Measurements from ENCODE around the gene ABCG1.

The ABCG1 gene

DNA sequence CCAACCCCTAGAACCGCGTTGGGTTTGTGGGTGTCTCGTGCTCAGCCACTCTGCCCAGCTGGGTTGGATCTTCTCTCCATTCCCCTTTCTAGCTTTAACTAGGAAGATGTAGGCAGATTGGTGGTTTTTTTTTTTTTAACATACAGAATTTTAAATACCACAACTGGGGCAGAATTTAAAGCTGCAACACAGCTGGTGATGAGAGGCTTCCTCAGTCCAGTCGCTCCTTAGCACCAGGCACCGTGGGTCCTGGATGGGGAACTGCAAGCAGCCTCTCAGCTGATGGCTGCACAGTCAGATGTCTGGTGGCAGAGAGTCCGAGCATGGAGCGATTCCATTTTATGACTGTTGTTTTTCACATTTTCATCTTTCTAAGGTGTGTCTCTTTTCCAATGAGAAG is 77.6 kb downstream of the ABCG1 start:
- TF ChIP-seq, protein P1, sequence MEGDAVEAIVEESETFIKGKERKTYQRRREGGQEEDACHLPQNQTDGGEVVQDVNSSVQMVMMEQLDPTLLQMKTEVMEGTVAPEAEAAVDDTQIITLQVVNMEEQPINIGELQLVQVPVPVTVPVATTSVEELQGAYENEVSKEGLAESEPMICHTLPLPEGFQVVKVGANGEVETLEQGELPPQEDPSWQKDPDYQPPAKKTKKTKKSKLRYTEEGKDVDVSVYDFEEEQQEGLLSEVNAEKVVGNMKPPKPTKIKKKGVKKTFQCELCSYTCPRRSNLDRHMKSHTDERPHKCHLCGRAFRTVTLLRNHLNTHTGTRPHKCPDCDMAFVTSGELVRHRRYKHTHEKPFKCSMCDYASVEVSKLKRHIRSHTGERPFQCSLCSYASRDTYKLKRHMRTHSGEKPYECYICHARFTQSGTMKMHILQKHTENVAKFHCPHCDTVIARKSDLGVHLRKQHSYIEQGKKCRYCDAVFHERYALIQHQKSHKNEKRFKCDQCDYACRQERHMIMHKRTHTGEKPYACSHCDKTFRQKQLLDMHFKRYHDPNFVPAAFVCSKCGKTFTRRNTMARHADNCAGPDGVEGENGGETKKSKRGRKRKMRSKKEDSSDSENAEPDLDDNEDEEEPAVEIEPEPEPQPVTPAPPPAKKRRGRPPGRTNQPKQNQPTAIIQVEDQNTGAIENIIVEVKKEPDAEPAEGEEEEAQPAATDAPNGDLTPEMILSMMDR (IDR thresholded peaks at IDR 0.05; ENCODE audit: borderline replicate concordance, control extremely low read depth, extremely low read depth, insufficient read depth, missing control alignments), result no peak
- in situ Hi-C loops (cut with MboI; ENCODE audit: low sequenced_read_pairs, unreplicated experiment), result no loop called here
- no peak for DNase-seq (ENCODE audit: low spot score)

DNA sequence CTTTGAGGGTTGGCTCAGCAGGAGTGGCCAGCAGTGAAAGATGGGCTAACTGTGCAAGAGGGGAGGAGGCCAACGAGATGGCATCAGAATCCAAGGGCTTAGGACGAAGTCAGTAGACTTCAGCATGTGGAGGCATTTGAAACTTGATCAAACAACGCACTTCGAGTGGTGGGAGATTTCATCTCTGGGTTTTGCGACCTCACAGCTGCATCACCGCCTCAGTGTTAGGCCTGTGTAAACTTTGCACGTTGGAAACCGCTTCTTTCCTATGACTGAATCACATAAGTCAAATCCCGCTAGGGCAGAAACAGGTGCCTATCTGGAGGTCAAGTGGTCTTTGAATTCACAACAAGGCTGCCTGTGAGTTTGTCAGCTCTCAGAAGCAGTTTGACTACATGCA is 78.4 kb downstream of the ABCG1 start:
- TF ChIP-seq, protein P1 (IDR thresholded peaks at IDR 0.05; ENCODE audit: borderline replicate concordance, control extremely low read depth, extremely low read depth, insufficient read depth, missing control alignments), result no peak
- in situ Hi-C loops (cut with MboI; ENCODE audit: low sequenced_read_pairs, unreplicated experiment), result no loop called here
- no peak for DNase-seq (ENCODE audit: low spot score)

DNA sequence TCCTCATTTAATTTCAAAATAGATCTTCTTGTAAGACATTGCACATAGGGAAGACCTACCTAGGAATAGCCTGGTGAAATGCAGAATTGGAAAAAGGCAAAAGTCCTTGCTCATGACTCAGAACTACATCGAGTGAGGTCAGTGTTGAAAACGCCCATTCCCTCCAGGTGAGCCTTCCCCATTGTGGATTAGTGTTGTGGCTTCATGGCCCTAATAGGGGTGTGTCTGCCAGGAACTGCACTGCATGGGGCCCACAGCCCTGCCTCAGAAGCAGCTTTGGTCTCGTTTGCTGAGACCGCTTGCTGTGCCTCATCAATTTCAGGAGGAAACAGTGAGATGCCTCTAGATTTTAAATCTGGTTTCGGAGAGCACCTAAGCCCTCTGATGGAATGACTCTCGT is 79.3 kb downstream of the ABCG1 start:
- DNase-seq (ENCODE audit: low spot score), result no peak
- in situ Hi-C loops (cut with MboI; ENCODE audit: low sequenced_read_pairs, unreplicated experiment), result no loop called here
- TF ChIP-seq, protein P1 (IDR thresholded peaks at IDR 0.05; ENCODE audit: borderline replicate concordance, control extremely low read depth, extremely low read depth, insufficient read depth, missing control alignments), result no peak

DNA sequence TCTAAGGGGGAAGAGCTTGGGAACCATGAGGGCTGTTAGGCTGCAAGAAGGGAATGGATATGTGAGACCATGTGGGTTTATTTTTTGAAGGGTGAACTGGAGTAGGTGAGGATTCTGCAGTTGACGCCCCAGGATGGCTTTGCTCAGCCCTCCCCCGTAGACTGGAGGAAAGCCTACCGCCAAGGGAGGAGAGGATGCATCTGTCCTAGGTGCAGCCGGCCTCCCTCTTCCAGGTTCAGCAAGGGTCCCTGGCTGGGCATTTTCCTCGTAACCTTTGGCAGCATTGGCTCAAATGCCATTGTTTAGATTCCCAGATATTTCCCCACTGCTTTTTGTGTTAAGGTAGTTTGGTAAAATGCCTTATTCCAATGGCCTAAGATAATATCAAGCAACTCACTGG is 79.7 kb downstream of the ABCG1 start:
- TF ChIP-seq, protein P1 (IDR thresholded peaks at IDR 0.05; ENCODE audit: borderline replicate concordance, control extremely low read depth, extremely low read depth, insufficient read depth, missing control alignments), result no peak
- DNase-seq (ENCODE audit: low spot score), result no peak
- in situ Hi-C loops (cut with MboI; ENCODE audit: low sequenced_read_pairs, unreplicated experiment), result no loop called here

DNA sequence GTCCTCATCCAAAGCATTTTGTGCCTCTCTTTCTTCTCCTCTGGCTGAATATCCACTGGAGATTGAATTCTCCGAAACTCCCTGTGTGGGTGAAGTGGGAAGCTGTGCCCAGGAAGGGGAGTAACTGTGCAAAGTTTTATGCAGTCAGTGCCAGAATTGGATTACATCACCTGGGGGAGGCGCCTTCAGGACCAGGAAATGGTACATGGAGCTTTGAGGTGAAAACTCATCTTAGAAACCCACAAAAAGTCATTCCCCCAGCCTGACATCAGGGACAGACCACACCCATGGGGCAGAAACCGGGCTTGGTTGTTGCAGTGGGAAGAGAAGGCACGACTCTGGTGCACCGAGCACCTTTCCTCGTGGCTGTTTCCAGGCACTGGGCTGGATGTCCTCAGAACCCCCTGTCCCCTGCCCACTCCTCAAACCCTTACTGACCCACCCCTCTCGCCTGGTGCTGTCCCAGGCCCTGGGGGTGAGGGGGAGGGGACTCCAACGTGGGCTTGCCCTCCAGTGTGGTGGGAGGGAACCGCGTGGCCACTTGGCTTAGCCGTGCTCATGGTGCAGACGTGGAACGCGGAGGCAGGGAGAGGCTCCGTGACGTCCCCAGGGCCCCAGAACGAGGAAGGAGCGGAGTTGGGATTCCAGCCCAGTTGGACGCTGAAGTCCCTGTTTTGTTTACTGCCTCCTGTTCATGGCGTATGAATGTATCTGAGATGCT is 80.5 kb downstream of the ABCG1 start:
- in situ Hi-C loops (cut with MboI; ENCODE audit: low sequenced_read_pairs, unreplicated experiment), result no loop called here
- TF ChIP-seq, protein P1 (IDR thresholded peaks at IDR 0.05; ENCODE audit: borderline replicate concordance, control extremely low read depth, extremely low read depth, insufficient read depth, missing control alignments), result no peak
- DNase-seq (ENCODE audit: low spot score), result no peak

DNA sequence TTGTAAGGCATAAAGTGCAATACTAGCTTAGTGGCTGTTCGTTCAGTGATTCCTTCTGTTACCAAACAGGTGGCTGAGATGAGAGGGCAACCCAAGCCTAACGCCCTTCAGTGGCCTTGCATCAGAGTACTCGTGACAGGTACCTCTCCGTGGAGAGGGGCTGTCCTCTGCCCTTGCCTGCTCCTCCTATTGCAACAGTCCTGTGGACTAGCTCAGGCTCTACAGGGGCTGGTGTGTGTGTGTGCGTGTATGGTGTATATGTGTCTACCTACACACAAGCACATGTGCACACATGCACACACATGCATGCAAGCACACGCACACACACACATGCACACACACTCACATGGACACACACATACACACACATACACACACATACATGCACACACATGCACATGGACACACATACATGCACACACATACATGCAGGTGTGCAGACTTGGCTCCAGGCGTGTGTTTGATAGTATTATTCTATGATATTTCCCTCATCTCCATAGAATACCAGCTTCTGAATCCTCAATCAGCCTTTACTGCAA is 81.2 kb downstream of the ABCG1 start:
- no peak for DNase-seq (ENCODE audit: low spot score)
- TF ChIP-seq, protein P1 (IDR thresholded peaks at IDR 0.05; ENCODE audit: borderline replicate concordance, control extremely low read depth, extremely low read depth, insufficient read depth, missing control alignments), result no peak
- in situ Hi-C loops (cut with MboI; ENCODE audit: low sequenced_read_pairs, unreplicated experiment), result no loop called here

Data from GM13976 (cell line).